Tibial nerve (tissue), 4 donors: ENCODE results near the gene ACTR1A. TPM values are rescaled to one million over a fixed set of nuclear protein-coding genes. Genes with fewer than 3 reads are reported as not detected.
"Not testable (repeated sequence)": the region's sequence is repeated elsewhere in the genome, so short reads cannot be mapped to it uniquely, and the experiment has no call there.

Experiments
- DNase-seq, 2 donors: peaks; one replicate each; pipeline ENCODE4 v3.0.0-alpha.2; 2019; ENCODE audit warnings: low spot score in 2 of 2
- H3K27ac ChIP-seq, 4 donors: fragments of 200-600 bp; sonication (generic) in 3 of 4; one replicate each; pipeline ENCODE4 v1.5.1; 2017 to 2019; ENCODE audit warnings: mild to moderate bottlenecking in 1 of 4
- H3K27me3 ChIP-seq, 2 donors: fragments of 200-600 bp; sonication (generic) in 1 of 2; one replicate each; pipeline versions ENCODE4 v1.5.1 to v1.6.0; 2017 to 2019
- H3K36me3 ChIP-seq, 3 donors: fragments of 200-600 bp; sonication (generic); one replicate each; pipeline ENCODE4 v1.5.1; 2018 to 2019
- H3K4me1 ChIP-seq, 4 donors: fragments of 200-600 bp; sonication (generic) in 3 of 4; one replicate each; pipeline ENCODE4 v1.5.1; 2017 to 2019
- H3K4me3 ChIP-seq, 4 donors: fragments of 200-600 bp; sonication (generic) in 3 of 4; one replicate each; pipeline ENCODE4 v1.5.1; 2017 to 2019; ENCODE audit warnings: mild to moderate bottlenecking in 1 of 4, moderate library complexity in 1 of 4
- H3K9me3 ChIP-seq, 4 donors: fragments of 200-600 bp; sonication (generic) in 3 of 4; one replicate each; pipeline ENCODE4 v1.5.1; 2017 to 2019
- CTCF ChIP-seq, 5 experiments: fragments of 200-600 bp in 3 of 5; fragments of 450-650 bp in 2 of 5; sonication (generic) in 3 of 5; IDR thresholded peaks; one replicate each; pipeline ENCODE4 v1.5.1; 2016 to 2019; ENCODE audit warnings: antibody characterized with exemption in 5 of 5, mild to moderate bottlenecking in 3 of 5, moderate library complexity in 2 of 5
- EP300 ChIP-seq, 2 donors: sonication (generic); formaldehyde crosslinking; IDR thresholded peaks; one replicate each; pipeline ENCODE4 v1.6.1; 2017; ENCODE audit warnings: antibody characterized with exemption in 2 of 2, mild to moderate bottlenecking in 1 of 2
- POLR2A ChIP-seq, 2 donors: fragments of 450-650 bp; IDR thresholded peaks; one replicate each; pipeline ENCODE4 v1.6.1; 2017; ENCODE audit warnings: antibody characterized with exemption in 2 of 2, mild to moderate bottlenecking in 2 of 2, moderate library complexity in 2 of 2
- WGBS, 2 donors: methylation state at CpG; one replicate each; pipeline ENCODE4 v1.1.5; 2018; 5-methylcytosine and 5-hydroxymethylcytosine counted together
- total RNA-seq, 4 donors: library from RNA; depleted of rRNA; stranded (reverse); fragments of >200 nt; gene quantifications; one replicate each; pipeline ENCODE4 v1.1.0, GENCODE V29; 2016

Gene ACTR1A
- total RNA-seq, 4 donors from 2014 or later, result 85.5 to 114 (median 105) TPM

DNA sequence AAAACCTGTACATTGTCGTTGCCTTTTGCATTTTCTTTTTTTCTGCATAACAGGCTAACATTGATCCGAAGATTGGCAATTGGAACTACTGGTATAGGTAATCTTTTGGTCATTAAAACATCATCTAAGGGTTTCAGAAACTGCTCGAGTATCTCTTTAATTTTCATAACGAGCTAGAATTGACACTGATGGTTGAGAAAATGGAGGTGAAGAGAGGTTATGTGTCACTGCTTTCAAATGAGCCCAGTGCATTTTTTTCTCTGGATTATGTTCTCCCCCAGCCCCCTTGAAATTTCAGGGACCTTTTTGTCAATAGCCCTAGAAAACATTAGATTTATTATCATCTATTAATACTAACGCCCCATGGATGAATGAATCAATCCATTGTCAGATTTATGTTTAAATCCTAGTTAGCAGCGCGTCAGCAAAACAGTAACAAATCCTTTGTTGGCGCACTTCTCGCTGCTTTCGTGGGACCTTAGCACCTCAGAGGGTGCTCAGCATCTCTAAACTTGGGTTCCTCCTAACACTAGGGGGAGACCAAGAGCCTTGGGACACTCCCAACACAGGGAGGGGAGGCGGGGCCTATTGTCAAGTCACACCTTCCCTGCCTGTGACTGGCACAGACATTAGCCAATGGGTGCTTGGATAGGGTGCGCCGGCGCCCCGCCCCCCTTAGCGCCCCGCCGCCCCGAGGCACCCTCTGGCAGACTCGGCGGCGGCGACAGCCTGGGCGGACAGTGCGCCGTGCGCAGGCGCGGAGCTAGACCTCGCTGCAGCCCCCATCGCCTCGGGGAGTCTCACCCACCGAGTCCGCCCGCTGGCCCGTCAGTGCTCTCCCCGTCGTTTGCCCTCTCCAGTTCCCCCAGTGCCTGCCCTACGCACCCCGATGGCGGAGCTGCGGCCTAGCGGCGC is 1.0 kb upstream of the ACTR1A start, which contains the start of gene SUFU:
Gene SUFU, plus strand, starts transcription at position 709 of the 915 bp plus-strand sequence. Its CDS starts 181 bp downstream, at position 890.
- no peaks in the 10 kb centered on the region for H3K9me3 ChIP-seq
- no peaks in the 10 kb centered on the region for H3K27me3 ChIP-seq
- TF ChIP-seq EP300 (IDR thresholded peaks at IDR 0.05), result peak in 1 of 2 donors; percentile 78
- TF ChIP-seq CTCF (IDR thresholded peaks at IDR 0.05), result peak; percentile 88 to 95 (median 93)
- TF ChIP-seq POLR2A (IDR thresholded peaks at IDR 0.05), result peak in 1 of 2 donors; percentile 81
- H3K4me1 ChIP-seq, result peaks cover 0 to 73% (median 31%) of the 10 kb centered on the region in 4 donors
- peaks cover 0 to under 1% (median 0%) of the 10 kb centered on the region in 3 donors for H3K36me3 ChIP-seq
- 1% methylated on average over 11 to 29 of the region's 44 CpGs for WGBS, 2 donors
- peak within 1 kb of the TSS; percentile 85 to 95 (median 91) for H3K27ac ChIP-seq
- DNase-seq, result peak; percentile 97 to 100
- H3K4me3 ChIP-seq, result peak within 1 kb of the TSS; percentile 94 to 100 (median 98)

DNA sequence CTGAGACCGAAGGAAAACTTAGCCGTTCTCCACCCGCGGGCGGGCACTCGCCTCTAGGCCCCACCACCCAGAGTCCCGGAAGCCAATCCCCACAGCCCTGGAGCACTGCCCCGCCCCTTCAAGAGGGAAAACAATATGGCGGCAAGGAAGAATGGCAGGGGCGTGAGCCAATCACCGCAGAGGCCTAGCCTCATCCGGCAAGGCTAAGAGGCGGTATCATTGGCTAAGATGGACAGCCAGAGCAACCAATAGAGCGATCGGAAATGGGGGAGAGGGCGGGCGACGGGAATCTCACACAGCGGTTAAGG is 529 bp downstream of the ACTR1A start:
- H3K27ac ChIP-seq, result peak overlapping the region; percentile 85 to 95 (median 91)
- H3K36me3 ChIP-seq, result no peaks in the 10 kb centered on the region
- H3K9me3 ChIP-seq, result no peaks in the 10 kb centered on the region
- peak; percentile 98 to 99 for DNase-seq
- 0% methylated on average over 15 to 18 of the region's 19 CpGs for WGBS, 2 donors
- peak overlapping the region; percentile 73 to 90 (median 80) for H3K4me3 ChIP-seq
- peaks cover 0 to 67% (median 23%) of the 10 kb centered on the region in 4 donors for H3K4me1 ChIP-seq
- TF ChIP-seq CTCF (IDR thresholded peaks at IDR 0.05) (no peak), POLR2A (IDR thresholded peaks at IDR 0.05) (no peak), EP300 (IDR thresholded peaks at IDR 0.05) (no peak)
- no peaks in the 10 kb centered on the region for H3K27me3 ChIP-seq

GRCh38 chr10:102501201-102502028 is 1.1 kb downstream of the ACTR1A start:
- no peaks in the 10 kb centered on the region for H3K27me3 ChIP-seq
- no peaks in the 10 kb centered on the region for H3K9me3 ChIP-seq
- 1 to 2% methylated on average over 23 of the region's 23 CpGs for WGBS, 2 donors
- H3K36me3 ChIP-seq, result no peaks in the 10 kb centered on the region
- H3K27ac ChIP-seq, result peak overlapping the region; percentile 34 to 95 (median 66)
- H3K4me1 ChIP-seq, result peaks cover 0 to 61% (median 21%) of the 10 kb centered on the region in 4 donors
- peak overlapping the region; percentile 24 to 90 (median 80) for H3K4me3 ChIP-seq
- no peak for DNase-seq
- no peak for TF ChIP-seq CTCF (IDR thresholded peaks at IDR 0.05)
- no peak for TF ChIP-seq EP300 (IDR thresholded peaks at IDR 0.05)
- peak in 1 of 2 donors; percentile 37 for TF ChIP-seq POLR2A (IDR thresholded peaks at IDR 0.05)

DNA sequence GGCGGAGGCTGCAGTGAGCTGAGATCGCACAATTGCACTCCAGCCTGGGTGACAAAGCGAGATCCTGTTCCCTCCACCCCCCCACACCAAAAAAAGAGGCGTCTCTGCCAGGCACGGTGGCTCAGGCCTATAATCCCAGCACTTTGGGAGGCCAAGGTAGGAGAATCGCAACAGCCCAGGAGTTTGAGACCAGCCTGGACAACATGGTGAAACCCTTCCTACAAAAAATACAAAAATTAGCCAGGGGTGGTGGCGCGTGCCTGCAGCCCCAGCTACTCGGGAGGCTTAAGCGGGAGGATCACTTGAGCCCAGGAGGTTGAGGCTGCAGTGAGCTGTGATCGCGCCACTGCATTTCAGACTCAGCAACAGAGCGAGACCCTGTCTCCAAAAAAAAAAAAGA is 1.8 kb downstream of the ACTR1A start:
- peak overlapping the region in 1 of 4 donors; percentile 34 for H3K27ac ChIP-seq
- WGBS, 2 donors, result 91 to 96% methylated on average over 13 of the region's 13 CpGs
- peaks cover 0 to 54% (median 18%) of the 10 kb centered on the region in 4 donors for H3K4me1 ChIP-seq
- not testable (repeated sequence) for H3K27me3 ChIP-seq, H3K4me3 ChIP-seq, DNase-seq, H3K9me3 ChIP-seq, H3K36me3 ChIP-seq

GRCh38 chr10:102499356-102499755 is 3.2 kb downstream of the ACTR1A start:
- Histone ChIP-seq H3K4me1 (peaks cover 0 to 46% (median 14%) of the 10 kb centered on the region in 4 donors), H3K9me3 (no peaks in the 10 kb centered on the region), H3K4me3 (no peak overlapping the region), H3K27me3 (no peaks in the 10 kb centered on the region), H3K27ac (no peak overlapping the region), H3K36me3 (peaks cover 0 to 10% (median 0%) of the 10 kb centered on the region in 3 donors)
- no peak for TF ChIP-seq CTCF (IDR thresholded peaks at IDR 0.05)
- TF ChIP-seq POLR2A (IDR thresholded peaks at IDR 0.05), result no peak
- no peak for TF ChIP-seq EP300 (IDR thresholded peaks at IDR 0.05)
- no peak for DNase-seq
- 89 to 91% methylated on average over 3 of the region's 3 CpGs for WGBS, 2 donors
